Retinal pigment epithelial cell (primary cell): Measurements from ENCODE around the gene FYCO1.
A peak's percentile ranks its signal among the peaks of the same experiment; 100 is the strongest.

Experiments
- DNase-seq: peaks from one replicate; pipeline ENCODE4 v3.0.0-alpha.2; 2010; ENCODE audit warnings: low read depth
- H3K4me3 ChIP-seq: 2 replicates; pipeline ENCODE4 v1.5.1; 2011; ENCODE audit warnings: mild to moderate bottlenecking, low read length, control low read depth, moderate library complexity
- CTCF ChIP-seq: conservative IDR thresholded peaks from 2 replicates; pipeline ENCODE4 v1.5.1; 2011; ENCODE audit warnings: low read depth, low read length, control low read depth, inconsistent platforms

The FYCO1 gene

DNA sequence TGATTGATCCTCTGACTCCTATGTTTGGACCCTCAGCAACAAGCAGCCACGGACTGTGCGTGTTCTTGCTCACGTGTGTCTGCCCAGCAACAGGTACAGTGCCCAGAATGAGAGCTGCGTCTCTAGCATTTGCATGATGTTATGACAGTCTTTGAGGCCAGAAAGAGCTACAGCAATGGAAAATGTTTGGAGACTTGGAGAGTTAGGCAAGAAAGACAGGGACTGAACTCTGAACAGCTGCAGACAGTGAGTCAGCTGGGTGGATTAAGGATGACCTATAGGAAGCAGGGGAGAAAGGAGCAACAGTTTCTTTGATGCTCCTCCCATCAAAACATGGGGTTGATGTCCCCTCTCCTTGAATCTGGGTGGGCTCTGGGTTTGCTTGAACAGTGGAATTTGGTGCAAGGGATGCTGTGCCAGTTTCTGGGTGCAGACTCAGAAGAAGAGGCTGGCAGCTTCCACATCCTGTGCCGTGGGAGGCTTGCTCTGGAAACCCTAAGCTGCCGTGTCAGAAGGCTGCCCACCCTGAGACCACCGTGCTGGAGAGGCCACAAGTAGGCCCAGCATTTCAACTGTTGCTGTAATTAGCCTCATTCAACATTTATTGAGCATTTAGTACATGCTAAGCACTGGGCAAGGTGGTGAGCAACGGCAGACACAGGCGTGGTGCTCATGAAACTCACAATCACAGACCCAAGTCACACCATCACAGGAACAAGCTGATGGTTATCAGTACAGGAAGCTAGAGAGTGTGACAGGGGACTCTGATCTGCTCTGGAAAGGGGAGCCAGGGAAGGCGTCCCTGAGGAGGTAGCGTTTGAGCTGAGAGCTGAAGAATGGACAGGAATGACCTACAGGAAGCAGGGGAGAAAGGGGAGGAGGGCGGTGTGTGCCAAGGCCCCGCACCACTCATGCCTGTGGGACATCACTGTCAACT lies 87.6 kb downstream of the FYCO1 start:
- no peak overlapping the region for H3K4me3 ChIP-seq
- no peak for DNase-seq
- TF ChIP-seq CTCF = no peak

- TF ChIP-seq CTCF = peak; percentile 76
- no peak overlapping the region for H3K4me3 ChIP-seq
- no peak for DNase-seq
These were observed 88.8 kb downstream of the FYCO1 start for GRCh38 chr3:45906681-45907407.

DNA sequence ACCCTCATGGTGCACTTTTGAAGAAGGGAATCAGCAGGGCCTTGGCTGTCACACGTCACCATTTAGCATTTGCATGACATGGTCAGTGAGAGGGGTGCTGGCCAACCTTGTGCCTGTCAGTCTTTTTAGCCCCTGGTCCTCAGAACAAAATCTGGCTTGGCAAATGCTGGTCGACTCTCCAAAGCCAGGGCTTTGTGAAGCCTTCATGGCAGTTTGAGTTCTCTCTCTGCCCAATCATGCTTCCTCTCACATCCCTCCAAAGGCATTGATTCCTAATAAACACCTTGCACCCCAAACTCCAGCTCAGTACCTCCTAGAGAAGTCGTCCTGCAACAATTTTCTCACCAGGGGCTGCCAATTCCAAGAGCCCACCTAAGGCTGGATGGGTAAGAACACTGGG lies 89.9 kb downstream of the FYCO1 start:
- TF ChIP-seq CTCF = no peak

DNA sequence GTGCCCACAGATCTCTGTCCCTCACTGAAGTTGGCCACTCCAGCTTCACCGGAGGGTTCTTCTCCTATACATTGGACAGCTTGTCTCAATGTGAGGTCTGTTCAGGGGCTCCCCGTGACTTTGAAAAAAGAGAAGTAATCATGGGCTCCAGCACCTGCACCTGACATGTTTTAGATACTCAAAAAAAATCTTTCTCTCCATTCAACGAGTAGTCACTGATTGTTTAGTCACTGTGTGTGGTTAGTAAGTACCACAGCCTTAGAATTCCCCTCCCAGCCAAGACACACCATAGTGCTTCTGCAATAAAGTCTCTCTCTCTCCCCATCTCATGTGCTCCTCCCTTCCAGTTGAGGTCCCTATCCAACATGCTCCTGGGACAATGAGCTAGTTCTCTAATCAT lies 90.7 kb downstream of the FYCO1 start:
- TF ChIP-seq CTCF = no peak

More for the DNA sequence above, 89.9 kb downstream of the FYCO1 start:
- H3K4me3 ChIP-seq = no peak overlapping the region
- DNase-seq = no peak

DNA sequence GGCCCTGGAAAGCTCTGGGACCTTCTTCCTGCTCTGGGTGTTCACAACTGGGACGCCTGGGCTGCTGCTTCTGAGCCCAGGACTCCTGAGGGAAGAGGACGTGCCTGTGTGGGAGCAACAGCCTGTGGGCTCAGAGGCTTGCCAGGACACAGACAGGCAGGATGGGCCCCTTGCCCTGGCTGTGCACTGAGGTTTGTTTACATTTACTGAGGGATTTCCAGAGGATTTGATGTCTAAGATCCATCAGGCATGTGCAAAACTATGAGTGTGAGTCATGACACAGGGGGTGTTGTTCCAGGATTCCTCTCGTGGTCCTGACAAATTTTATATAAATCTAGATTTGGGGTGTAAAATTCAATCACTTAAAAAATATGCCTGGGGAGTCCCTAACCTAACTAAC lies 98.7 kb downstream of the FYCO1 start:
- TF ChIP-seq CTCF = no peak
- H3K4me3 ChIP-seq = no peak overlapping the region
- peak; percentile 66 for DNase-seq

More for the DNA sequence above, 90.7 kb downstream of the FYCO1 start:
- H3K4me3 ChIP-seq = no peak overlapping the region
- DNase-seq = no peak

- no peak for TF ChIP-seq CTCF
- DNase-seq = no peak
- no peak overlapping the region for H3K4me3 ChIP-seq
These were observed 99.7 kb downstream of the FYCO1 start for GRCh38 chr3:45895686-45896468.
